ENCODE measurements around the gene SPINDOC. TPM values are rescaled to one million over a fixed set of nuclear protein-coding genes. Genes with fewer than 3 reads are reported as not detected.

The SPINDOC gene
- total RNA-seq, 1 donor from 2014 or later, result 61.6 TPM

- DNase-seq (ENCODE audit: extremely low spot score, unreplicated experiment), result no peak
- Mint-ChIP-seq H3K4me1 (ENCODE audit: unreplicated experiment) (peaks cover 13% of the 10 kb centered on the region), H3K27me3 (no peaks in the 10 kb centered on the region), H3K27ac (no peak overlapping the region), H3K9me3 (no peaks in the 10 kb centered on the region), H3K4me3 (no peak overlapping the region), H3K36me3 (peaks cover 34% of the 10 kb centered on the region)
- TF ChIP-seq CTCF (conservative IDR thresholded peaks at IDR 0.05), result no peak
Measured at GRCh38 chr11:63817758-63818498, 4.7 kb downstream of the SPINDOC start.

- Mint-ChIP-seq H3K4me1 (ENCODE audit: unreplicated experiment) (peaks cover 13% of the 10 kb centered on the region), H3K36me3 (peaks cover 39% of the 10 kb centered on the region), H3K27me3 (no peaks in the 10 kb centered on the region), H3K4me3 (no peak overlapping the region), H3K9me3 (no peaks in the 10 kb centered on the region), H3K27ac (no peak overlapping the region)
- no peak for DNase-seq (ENCODE audit: extremely low spot score, unreplicated experiment)
- TF ChIP-seq CTCF (conservative IDR thresholded peaks at IDR 0.05), result no peak
Measured at GRCh38 chr11:63818609-63819008, 5.4 kb downstream of the SPINDOC start.

GRCh38 chr11:63821411-63821810, 8.2 kb downstream of the SPINDOC start:
- H3K27me3 Mint-ChIP-seq, result no peaks in the 10 kb centered on the region
- TF ChIP-seq CTCF (conservative IDR thresholded peaks at IDR 0.05), result no peak
- H3K4me1 Mint-ChIP-seq (ENCODE audit: unreplicated experiment), result no peaks in the 10 kb centered on the region
- no peaks in the 10 kb centered on the region for H3K9me3 Mint-ChIP-seq
- H3K4me3 Mint-ChIP-seq, result no peak overlapping the region
- no peak for DNase-seq (ENCODE audit: extremely low spot score, unreplicated experiment)
- no peak overlapping the region for H3K27ac Mint-ChIP-seq
- peaks cover 38% of the 10 kb centered on the region for H3K36me3 Mint-ChIP-seq

GRCh38 chr11:63826471-63827190, 13.4 kb downstream of the SPINDOC start:
- TF ChIP-seq CTCF (conservative IDR thresholded peaks at IDR 0.05), result no peak
- Mint-ChIP-seq H3K4me1 (ENCODE audit: unreplicated experiment) (no peaks in the 10 kb centered on the region), H3K27me3 (no peaks in the 10 kb centered on the region), H3K36me3 (peaks cover 30% of the 10 kb centered on the region), H3K4me3 (no peak overlapping the region), H3K9me3 (no peaks in the 10 kb centered on the region), H3K27ac (no peak overlapping the region)
- no peak for DNase-seq (ENCODE audit: extremely low spot score, unreplicated experiment)

- no peak for DNase-seq (ENCODE audit: extremely low spot score, unreplicated experiment)
- Mint-ChIP-seq H3K9me3 (no peaks in the 10 kb centered on the region), H3K36me3 (peaks cover 9% of the 10 kb centered on the region), H3K4me1 (ENCODE audit: unreplicated experiment) (peaks cover 5% of the 10 kb centered on the region), H3K27ac (peak overlapping the region; percentile 35), H3K27me3 (no peaks in the 10 kb centered on the region), H3K4me3 (no peak overlapping the region)
- TF ChIP-seq CTCF (conservative IDR thresholded peaks at IDR 0.05), result peak; percentile 53
Measured at GRCh38 chr11:63829823-63830489, 16.7 kb downstream of the SPINDOC start.

Measured in type B pancreatic cell (in vitro differentiated cells).